HG02588 (cell line): ENCODE measurements around the gene VPS33A.
"Not testable (repeated sequence)": the region's sequence is repeated elsewhere in the genome, so short reads cannot be mapped to it uniquely, and the experiment has no call there.

Experiments
- ATAC-seq: cut with Tn5 transposase; IDR thresholded peaks from one replicate; pipeline ENCODE4 v1.9.1; 2021; ENCODE audit warnings: mild to moderate bottlenecking, moderate library complexity; ENCODE audit not compliant: unreplicated experiment

The VPS33A gene

GRCh38 chr12:122205053-122205925 is 61.0 kb downstream of the VPS33A start:
- no peak for ATAC-seq

DNA sequence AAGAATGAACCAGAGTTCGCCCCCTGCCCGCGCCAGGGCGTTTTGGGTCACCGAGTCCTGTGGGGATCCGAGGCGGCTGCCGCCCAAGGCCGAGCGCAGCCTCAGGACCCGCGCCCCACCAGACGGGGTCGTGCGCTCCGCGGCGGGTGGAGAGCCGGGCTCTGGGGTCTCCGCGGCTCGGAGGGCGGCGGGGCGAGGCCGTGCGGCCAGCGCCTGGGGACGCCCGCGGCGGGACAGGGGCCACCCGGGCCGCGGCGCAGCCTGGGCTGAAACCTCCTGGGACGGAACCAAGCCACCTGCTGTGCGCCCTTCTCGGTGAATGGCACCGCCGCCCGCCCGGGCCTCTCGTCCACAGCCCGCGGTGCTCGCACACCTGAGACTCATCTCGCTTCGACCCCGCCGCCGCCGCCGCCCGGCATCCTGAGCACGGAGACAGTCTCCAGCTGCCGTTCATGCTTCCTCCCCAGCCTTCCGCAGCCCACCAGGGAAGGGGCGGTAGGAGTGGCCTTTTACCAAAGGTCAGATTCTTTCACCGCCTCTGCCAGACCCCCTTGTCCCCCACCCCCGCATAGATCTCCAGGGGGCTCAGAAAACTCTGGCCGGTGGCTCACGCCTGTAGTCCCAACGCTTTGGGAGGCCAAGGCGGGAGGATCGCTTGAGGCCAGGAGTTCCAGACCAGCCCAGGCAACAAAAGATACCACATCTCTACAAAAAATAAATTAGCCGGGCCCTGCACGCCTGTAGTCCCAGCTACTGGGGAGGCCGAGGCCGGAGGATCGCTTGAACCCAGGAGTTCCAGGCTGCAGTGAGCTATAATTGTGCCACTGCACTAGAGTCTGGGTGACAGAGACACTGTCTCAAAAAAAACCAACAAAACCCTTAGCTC is 61.9 kb downstream of the VPS33A start:
- ATAC-seq: no peak

DNA sequence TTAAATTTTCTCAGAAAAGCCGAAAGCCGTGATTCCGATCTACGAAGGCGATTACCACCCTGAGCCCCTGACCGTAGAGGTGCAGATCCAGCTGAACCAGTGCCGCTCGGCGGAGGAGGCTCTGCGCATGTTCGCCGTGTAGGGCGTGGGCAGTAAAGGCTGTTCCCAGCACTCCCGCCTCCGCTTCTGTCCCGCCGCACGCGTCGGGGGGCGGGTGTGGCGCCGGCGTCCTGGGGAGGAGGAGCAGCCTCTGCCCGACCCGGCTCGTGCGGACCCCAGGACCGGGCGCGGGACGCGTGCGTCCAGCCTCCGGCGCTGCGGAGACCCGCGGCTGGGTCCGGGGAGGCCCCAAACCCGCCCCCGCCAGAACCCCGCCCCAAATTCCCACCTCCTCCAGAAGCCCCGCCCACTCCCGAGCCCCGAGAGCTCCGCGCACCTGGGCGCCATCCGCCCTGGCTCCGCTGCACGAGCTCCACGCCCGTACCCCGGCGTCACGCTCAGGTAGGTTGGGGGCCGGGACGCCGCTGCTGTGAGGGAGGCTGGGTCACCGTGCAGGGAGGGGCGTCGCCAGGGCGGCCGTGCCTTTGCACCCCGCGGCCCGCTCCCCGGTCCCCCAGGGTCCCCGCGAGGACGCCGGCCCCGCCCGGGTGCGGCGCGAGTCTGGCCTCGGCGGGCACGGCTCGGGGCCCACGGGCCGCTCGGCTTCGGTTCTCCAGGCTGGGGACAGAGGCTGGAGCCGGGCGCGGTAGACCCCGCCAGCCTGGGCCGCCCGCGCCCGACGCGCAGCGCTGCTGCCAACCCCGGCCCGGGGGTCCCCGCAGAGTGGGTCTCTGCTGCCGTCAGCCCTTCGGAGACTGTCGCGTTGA is 62.8 kb downstream of the VPS33A start, which contains the start of gene B3GNT4:
Gene B3GNT4 (plus strand): TSS at position 409 of the 866 bp plus-strand sequence. CDS start 910 bp downstream, outside the sequence.
- no peak for ATAC-seq

- ATAC-seq: not testable (repeated sequence)
These were observed 63.5 kb downstream of the VPS33A start for GRCh38 chr12:122202811-122203210.

GRCh38 chr12:122202017-122202416 is 64.3 kb downstream of the VPS33A start:
- no peak for ATAC-seq

GRCh38 chr12:122201381-122201780 is 64.9 kb downstream of the VPS33A start:
- ATAC-seq: no peak

GRCh38 chr12:122200541-122201175 is 65.6 kb downstream of the VPS33A start:
- ATAC-seq: no peak

DNA sequence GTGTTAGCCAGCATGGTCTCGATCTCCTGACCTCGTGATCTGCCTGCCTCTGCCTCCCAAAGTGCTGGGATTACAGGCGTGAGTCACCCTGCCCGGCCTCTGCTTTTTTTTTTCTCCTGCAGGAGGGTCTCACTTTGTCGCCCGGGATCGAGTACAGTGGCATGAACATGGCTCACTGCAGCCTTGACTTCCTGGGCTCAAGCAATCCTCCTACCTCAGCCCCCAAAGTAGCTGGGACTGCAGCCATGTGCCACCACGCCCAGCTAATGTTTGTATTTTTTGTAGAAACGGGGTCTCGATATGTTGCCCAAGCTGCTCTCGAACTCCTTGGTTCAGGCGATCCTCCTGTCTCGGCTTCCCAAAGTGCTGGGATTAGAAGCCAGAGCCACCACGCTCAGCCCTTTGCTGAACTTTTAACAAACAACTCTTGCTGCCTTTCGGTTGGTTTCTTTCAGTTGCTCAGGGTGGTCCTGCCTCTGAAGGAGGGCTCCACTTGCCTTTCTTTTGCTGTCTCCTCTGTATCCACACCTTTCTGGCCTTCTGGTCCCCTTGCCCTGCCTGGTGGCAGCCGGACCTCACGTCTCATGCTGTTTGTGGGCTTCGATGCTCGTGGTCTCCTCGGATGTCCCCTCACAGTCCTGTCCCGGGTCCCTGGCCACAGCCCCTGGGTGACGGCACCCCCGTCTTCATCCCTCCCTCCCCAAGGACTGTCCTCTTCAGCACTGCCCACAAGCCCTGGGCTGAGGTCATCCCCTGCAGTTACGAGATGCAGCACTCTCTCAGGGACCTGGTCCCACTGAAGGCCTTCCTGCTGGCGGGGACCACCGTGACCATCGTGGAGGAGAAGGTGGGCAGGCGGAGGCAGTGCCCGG is 66.6 kb downstream of the VPS33A start:
- no peak for ATAC-seq

GRCh38 chr12:122197612-122197966 is 68.7 kb downstream of the VPS33A start:
- ATAC-seq: no peak

GRCh38 chr12:122195405-122195804 is 70.9 kb downstream of the VPS33A start:
- ATAC-seq: no peak

DNA sequence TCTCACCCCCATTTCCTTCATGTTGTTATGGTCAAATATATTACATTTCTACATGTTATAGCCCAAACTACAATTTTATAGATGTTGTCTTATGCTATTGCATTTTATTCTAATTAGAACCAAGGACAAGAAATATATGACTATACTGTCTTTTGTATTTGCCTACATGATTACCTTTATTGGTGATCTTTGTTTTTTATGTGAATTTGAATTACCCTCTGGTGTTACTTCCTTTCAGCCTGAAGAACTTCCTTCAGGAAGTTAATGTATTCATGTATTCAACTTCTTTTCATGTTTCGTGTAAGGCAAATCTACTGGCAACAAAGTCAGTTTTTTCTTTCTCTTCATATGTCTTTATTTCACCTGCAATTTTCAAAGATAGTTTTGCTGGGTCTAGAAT is 71.5 kb downstream of the VPS33A start:
- ATAC-seq: no peak

- no peak for ATAC-seq
These were observed 73.9 kb downstream of the VPS33A start for GRCh38 chr12:122192441-122192840.

GRCh38 chr12:122190842-122191668 is 75.2 kb downstream of the VPS33A start:
- no peak for ATAC-seq

DNA sequence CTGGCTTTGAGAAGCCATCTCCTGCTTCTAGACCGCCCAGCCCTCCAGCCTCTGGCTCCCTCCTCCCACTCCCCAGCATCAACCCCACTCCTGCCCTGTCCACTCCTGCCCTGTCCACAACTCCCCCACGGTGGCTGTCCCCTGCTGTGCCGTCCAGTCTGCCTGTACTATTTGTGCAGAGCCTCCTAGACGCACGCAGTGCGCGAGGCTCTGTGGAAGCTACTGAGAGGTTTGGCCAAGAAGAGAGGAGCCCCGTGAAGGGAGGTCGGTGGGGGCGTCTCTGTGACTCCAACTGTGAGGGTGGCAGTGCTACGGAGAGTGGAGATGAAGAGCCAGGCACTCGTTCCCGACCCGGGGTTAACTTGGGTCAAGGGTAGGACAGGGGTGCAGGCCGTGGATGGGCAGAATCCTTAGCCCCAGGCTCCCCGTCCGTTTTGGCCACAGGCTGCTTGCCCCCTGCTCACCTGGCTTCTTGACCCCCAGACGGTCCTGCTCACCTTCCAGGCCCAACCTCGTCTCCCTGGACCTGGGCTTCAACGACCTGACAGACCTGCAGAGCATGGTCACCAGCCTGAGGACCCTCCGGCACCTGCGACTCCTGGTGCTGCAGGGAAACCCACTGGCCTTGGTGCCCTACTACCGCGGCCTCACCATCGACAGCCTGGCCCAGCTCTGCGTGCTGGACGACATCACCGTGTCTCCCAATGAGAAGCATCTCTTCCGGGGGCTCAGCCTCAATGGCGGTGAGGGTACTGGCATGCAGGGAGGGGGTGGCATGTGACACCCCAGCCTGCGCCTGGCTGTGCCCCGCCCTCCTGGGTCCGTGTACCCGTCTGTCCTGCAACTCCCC is 76.4 kb downstream of the VPS33A start:
- no peak for ATAC-seq

DNA sequence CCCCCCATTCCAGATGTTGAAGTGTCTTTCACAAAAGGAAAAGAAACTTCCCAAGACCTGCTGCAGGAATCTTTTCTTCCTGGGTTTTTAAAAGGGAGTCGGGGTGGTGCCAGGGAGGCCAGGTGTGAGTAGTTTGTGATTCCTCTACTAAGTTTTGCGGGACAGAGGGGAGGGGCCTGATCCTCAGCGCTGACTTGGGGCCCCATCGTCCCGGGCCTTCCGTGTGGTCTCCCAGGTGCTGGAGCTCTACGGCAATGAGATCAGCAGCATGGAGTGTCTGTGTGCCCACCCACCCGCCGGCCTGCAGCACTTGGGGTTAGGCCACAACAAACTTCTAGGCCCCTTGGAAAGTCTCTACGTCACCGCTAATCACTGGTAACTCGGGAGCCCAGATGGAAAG is 78.8 kb downstream of the VPS33A start:
- ATAC-seq: no peak

DNA sequence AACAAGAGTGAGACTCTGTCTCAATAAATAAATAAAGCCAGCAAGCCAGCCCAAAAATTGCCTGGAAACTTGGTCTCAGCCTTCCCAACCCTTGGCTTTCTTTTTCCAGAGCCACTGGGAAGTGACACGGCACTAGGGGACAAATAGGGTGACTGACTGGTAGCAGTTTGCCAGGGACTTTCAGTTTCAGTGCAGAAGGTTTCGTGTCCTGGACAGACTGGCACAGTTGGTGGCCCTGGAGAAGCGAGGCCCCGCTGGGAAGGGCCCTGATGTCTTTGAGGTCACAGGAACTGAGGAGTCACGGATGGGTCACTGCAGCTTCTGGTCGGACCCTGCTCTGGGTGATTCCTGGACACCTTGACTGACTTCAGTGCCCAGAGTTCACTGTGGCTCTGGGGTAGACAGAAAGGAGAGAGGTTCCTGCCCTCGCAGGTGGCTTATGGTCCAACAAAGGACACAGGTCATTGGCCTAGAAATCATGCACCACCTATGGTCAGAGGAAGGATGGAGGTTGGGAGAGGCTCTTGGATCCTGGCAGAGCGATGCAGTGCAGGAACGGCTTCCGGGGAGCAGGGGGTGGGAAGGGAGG is 80.7 kb downstream of the VPS33A start:
- no peak for ATAC-seq

DNA sequence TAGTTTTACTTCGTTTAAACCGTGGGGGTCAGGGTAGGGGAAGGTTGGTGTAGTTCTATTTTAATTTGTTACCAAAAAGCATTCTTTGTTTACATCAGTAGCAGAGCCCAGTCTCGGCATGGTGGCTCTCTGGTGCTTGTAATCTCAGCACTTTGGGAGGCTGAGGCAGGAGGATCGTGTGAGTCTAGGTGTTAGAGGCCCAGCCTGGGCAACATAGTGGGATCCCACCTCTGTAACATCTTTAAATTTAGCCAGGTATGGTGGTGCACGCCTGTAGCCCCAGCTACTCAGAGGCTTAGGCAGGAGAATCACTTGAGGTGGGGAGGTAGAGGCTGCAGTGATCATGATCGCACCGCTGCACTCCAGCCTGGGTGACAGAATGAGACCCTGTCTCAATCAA is 81.2 kb downstream of the VPS33A start:
- ATAC-seq: no peak
